Hair follicular keratinocyte (primary cell): ENCODE results near the gene GPAT2. TPM values are rescaled to one million over a fixed set of nuclear protein-coding genes. Genes with fewer than 3 reads are reported as not detected.

ENCODE experiments used
- total RNA-seq: library from RNA; depleted of rRNA; stranded (reverse); fragments of >200 nt; gene quantifications from 2 replicates; pipeline ENCODE4 v1.2.3, GENCODE V29; 2015

GPAT2 gene
- total RNA-seq: 1.4 and 2.8 TPM in 2 replicates

GRCh38 chr2:96034792-96035191 lies at the start of gene GPAT2:
Gene GPAT2, minus strand, starts transcription at chr2:96034916. Its CDS starts 2,557 bp downstream, at chr2:96032359.

DNA sequence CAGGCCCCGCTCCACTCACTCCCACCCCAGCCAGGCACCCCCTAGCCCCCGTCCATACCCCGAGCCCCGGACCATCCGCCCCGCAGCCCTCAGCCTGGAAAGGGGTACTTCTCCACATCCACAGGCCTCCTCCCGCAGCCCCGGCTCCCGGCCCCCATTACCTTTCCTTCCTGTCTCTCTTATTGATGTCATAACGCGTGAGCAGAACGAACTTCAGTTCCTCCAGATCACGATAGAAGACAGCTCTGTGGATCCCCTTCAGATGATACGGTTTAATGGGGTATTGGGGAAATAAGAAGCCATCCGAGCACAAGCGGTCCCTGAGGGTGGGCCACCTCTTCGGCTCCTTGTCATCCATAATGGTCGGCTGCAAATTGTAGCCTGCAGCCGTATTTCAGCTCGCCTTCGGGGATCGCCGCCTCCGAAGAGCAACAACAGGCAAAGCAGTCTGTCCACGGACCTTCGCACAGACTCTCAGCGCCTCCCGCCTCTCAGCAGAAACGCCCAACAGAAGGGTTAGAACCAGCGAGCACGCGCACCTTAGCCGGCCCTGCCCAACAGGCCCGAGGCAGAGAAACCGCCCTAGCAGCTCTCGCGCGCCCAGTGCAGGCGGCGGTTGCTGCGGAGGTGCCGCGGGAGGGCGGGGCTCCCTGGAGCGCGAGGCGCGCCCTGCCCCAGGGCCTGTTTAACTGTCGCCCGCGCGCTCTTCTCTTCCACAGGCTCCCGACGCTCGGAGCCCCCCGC lies 43.2 kb downstream of the GPAT2 start, which contains the start of gene ANKRD36C:
TSS of gene ANKRD36C (minus strand) at position 474 of the 744 bp plus-strand sequence. CDS start at position 358, 116 bp downstream.

Other genes with a start within 250 kb of the GPAT2 start
- gene ANKRD36C, start 43.1 kb downstream of the GPAT2 start, total RNA-seq: 6.7 and 7.3 TPM in 2 replicates
- 0.08 TPM in 1 of 2 replicates, not detected in the other for gene ADRA2B, start 81.7 kb upstream of the GPAT2 start, total RNA-seq
- gene ASTL, start 103.6 kb upstream of the GPAT2 start, total RNA-seq: not detected in 2 replicates
- 14.1 and 14.2 TPM in 2 replicates for gene DUSP2, start 110.5 kb upstream of the GPAT2 start, total RNA-seq
- gene STARD7, start 173.9 kb upstream of the GPAT2 start, total RNA-seq: 75.4 and 120 TPM in 2 replicates
- gene TMEM127, start 231.1 kb upstream of the GPAT2 start, total RNA-seq: 21.2 and 21.9 TPM in 2 replicates
- 74.4 and 78.2 TPM in 2 replicates for gene CIAO1, start 231.3 kb upstream of the GPAT2 start, total RNA-seq